Retinal pigment epithelial cell (primary cell): Measurements from ENCODE around the gene PAFAH1B1.

Experiments
- DNase-seq: peaks from one replicate; pipeline ENCODE4 v3.0.0-alpha.2; 2010; ENCODE audit warnings: low read depth
- H3K4me3 ChIP-seq: 2 replicates; pipeline ENCODE4 v1.5.1; 2011; ENCODE audit warnings: mild to moderate bottlenecking, low read length, control low read depth, moderate library complexity
- TF ChIP-seq, protein P1 (sequence below): conservative IDR thresholded peaks from 2 replicates; pipeline ENCODE4 v1.5.1; 2011; ENCODE audit warnings: low read depth, low read length, control low read depth, inconsistent platforms

Gene PAFAH1B1

DNA sequence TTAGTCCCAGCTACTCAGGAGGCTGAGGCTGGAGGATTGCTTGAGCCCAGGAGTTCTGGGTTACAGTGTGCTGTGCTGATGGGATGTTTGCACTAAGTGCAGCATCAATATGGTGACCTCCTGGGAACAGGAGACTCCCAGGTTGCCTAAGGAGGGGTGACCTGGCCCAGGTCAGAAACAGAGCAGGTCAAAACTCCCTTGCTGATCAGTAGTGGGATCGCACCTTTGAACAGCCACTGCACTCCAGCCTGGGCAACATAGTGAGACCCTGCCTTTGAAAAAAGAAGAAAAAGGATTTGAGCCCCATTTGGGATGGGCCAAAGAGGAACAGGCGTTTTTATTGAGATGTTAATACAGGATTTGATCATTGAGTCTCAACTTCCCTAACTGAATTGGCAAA is 87.5 kb downstream of the PAFAH1B1 start:
- H3K4me3 ChIP-seq = no peak overlapping the region
- TF ChIP-seq, protein P1, sequence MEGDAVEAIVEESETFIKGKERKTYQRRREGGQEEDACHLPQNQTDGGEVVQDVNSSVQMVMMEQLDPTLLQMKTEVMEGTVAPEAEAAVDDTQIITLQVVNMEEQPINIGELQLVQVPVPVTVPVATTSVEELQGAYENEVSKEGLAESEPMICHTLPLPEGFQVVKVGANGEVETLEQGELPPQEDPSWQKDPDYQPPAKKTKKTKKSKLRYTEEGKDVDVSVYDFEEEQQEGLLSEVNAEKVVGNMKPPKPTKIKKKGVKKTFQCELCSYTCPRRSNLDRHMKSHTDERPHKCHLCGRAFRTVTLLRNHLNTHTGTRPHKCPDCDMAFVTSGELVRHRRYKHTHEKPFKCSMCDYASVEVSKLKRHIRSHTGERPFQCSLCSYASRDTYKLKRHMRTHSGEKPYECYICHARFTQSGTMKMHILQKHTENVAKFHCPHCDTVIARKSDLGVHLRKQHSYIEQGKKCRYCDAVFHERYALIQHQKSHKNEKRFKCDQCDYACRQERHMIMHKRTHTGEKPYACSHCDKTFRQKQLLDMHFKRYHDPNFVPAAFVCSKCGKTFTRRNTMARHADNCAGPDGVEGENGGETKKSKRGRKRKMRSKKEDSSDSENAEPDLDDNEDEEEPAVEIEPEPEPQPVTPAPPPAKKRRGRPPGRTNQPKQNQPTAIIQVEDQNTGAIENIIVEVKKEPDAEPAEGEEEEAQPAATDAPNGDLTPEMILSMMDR = no peak
- no peak for DNase-seq

DNA sequence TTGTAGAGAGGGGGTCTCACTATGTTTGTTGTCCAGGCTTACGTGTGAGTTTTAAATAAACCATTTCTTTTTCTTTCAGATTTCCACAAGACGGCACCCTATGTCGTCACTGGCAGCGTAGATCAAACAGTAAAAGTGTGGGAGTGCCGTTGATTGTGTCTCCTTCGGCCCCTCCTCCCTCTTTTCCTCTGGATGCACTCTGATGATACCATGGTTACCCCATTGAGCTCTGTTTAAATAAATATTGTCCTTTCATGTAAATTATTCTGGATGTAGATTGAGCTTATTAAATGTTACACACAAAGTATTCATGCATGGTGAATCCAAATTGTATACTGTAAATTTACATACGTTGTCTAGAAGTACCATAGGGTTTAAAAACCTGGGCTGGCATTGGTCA is 88.2 kb downstream of the PAFAH1B1 start:
- TF ChIP-seq, protein P1 = no peak
- no peak for DNase-seq
- H3K4me3 ChIP-seq = no peak overlapping the region

DNA sequence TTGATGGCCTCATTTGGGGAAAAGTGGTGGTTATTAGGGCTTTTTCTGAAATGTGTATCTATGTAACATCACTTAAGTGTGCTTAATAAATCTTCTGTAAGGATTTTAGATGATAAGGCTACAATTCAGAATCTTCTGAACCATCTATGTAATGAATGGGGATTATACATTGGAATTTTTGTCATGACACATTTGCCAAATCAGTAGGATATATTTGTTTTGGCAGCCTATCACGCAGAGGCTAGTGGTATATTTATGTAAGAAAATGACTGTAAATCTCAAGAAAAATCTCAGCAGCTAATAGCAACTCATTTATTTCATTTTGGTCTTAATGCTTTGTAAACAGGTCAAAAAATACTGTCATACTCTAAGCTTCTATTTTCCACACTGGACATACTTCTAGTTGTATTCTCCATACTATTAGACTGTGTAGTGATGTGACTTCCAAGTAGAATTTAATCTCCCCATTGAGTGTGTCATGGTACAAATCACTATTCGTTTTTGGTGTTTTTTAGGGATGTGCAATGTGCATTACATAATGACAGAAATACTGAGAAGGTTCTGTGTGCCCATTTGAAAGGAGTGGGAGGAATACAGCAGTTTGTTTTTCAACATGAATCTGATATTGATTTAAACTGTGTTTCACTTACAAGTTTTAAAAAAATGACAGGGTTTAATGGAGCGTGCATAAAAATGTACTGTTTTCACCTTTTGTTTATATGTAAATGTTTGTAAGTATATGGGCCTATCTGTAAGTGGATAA is 88.9 kb downstream of the PAFAH1B1 start:
- no peak overlapping the region for H3K4me3 ChIP-seq
- TF ChIP-seq, protein P1 = no peak
- no peak for DNase-seq

DNA sequence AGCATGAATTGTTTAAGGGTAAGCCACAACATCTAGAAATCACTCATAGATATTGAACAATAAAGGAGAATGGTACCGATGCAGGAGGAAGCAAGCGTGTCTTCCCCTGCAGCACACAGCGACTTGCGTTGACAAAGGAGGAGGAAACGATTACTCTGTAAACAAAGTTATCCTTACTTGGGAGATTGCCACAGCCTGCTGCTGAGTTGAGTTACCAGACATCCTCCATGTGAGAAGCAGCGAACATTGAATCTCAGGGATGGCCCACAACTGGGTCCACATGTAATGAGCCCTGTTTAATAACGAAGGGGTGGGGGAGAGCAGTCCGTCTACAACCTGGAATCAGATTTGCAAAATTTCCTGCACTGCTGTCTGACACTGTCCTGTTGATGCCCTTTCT is 90.5 kb downstream of the PAFAH1B1 start:
- TF ChIP-seq, protein P1 = no peak
- H3K4me3 ChIP-seq = no peak overlapping the region
- no peak for DNase-seq

DNA sequence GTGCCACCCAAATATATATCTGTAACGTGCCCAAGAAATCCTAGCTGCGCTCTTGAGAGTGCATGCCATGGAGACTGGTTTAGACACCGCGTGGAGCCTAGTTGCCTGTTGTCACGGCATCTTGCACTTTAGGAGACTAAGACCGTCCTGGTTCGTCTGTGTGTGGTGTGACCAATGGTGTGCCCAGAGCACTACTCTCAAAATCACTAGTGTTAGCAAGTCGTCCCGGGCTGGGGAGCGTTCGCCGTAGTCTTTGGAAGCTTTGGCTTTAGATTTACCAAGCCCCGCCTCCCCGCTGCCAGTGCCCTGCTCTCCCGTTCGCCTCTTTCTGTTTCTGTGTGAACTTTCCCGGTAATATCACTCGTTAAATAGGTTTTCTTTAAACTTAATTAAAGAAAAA is 91.1 kb downstream of the PAFAH1B1 start:
- TF ChIP-seq, protein P1 = no peak
- H3K4me3 ChIP-seq = no peak overlapping the region
- DNase-seq = no peak

DNA sequence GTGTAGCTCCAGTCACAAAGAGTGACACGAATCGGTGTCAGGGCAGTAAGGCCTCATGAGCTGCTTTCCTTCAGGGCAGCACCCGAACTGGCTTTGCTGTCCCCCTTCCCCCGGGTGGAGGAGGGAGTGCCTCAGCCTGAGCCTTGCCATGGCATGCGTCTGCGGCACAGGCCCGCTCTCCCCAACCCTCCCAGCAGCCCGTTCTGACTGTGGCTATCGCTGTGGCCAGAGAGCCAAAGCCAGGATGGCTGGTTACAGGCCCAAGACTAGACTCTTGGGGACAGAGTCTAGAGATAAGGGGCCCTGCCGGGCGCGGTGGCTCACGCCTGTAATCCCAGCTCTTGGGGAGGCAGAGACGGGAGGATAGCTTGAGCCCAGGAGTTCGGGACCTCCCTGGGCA is 92.2 kb downstream of the PAFAH1B1 start:
- no peak overlapping the region for H3K4me3 ChIP-seq
- DNase-seq = no peak
- TF ChIP-seq, protein P1 = no peak

DNA sequence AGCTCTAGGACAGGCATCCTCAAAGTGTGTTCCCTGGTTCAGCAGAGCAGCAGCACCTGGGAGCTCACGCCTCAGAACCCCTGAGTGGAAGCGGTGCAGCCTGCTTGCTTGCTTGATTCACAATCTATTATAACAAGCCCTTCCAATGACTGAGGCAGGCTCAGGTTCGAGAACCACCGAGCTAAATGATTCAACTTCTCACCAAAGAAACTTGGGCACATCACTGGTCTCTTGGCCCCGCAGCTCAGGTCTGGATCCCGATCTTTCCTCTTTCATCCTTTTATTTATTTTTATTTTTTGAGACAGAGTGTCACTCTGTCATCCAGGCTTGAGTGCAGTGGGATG is 93.6 kb downstream of the PAFAH1B1 start:
- TF ChIP-seq, protein P1 = no peak
- no peak for DNase-seq
- H3K4me3 ChIP-seq = no peak overlapping the region
